Measurements from ENCODE around the gene TBC1D22A.

The TBC1D22A gene

GRCh38 chr22:47189056-47189916 is 426.8 kb downstream of the TBC1D22A start:
- Histone ChIP-seq H3K27me3 (ENCODE audit: insufficient read depth, low read depth) (no peaks in the 10 kb centered on the region), H2AFZ (ENCODE audit: low read depth) (no peak overlapping the region), H3K79me2 (ENCODE audit: insufficient read depth, low read depth) (no peaks in the 10 kb centered on the region)

DNA sequence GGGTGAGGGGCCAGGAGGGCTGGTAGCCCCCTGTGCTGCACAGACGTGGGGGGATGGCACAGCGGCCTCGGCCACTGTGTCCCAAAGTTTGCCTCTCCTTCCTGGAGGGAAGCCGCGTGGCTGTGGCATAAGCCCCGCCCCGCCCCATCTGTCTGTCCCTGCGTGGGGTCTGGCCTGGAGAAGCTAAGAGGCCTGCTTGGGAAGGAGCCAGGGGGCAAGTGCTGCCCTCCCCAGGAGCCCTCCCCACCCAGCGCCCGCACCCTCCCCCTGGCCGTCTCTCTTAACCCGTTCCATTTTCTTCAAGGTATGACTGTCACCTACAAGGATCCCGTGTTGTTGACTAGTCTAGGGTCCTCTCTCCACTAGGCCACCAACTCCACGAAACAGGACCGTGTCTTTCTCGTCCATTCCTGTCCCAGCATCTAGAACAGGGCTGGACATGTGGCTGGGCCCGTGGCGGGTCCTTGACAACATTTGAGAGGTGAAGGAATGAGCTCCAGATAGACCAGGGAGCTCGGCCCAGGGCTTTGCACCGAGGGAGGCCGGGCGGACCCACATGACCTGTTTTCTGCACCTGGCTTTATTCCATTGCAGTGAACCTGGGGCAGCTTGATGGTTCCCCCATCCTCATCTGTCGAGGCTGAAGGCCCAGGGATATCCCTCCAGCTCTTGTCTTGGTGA is 428.0 kb downstream of the TBC1D22A start:
- H3K27ac ChIP-seq = no peak overlapping the region
- H4K20me1 ChIP-seq (ENCODE audit: insufficient read depth) = no peaks in the 10 kb centered on the region
- H2AFZ ChIP-seq (ENCODE audit: low read depth) = no peak overlapping the region
- no peaks in the 10 kb centered on the region for H3K79me2 ChIP-seq (ENCODE audit: insufficient read depth, low read depth)
- TF ChIP-seq CTCF (conservative IDR thresholded peaks at IDR 0.05; ENCODE audit: low read depth, low read length) = no peak
- no peak overlapping the region for H3K4me3 ChIP-seq (IDR thresholded peaks at IDR 0.05; ENCODE audit: insufficient read depth, low read depth, low read length)
- H3K4me2 ChIP-seq = no peak overlapping the region
- no peaks in the 10 kb centered on the region for H3K27me3 ChIP-seq (ENCODE audit: insufficient read depth, low read depth)
- no peaks in the 10 kb centered on the region for H3K36me3 ChIP-seq (ENCODE audit: insufficient read depth)
- H3K9ac ChIP-seq = no peak overlapping the region
- H3K4me1 ChIP-seq (ENCODE audit: low read depth, poor library complexity, severe bottlenecking) = no peaks in the 10 kb centered on the region

More at GRCh38 chr22:47189056-47189916, 426.8 kb downstream of the TBC1D22A start:
- no peak for TF ChIP-seq CTCF (conservative IDR thresholded peaks at IDR 0.05; ENCODE audit: low read depth, low read length)
- Histone ChIP-seq H4K20me1 (ENCODE audit: insufficient read depth) (no peaks in the 10 kb centered on the region), H3K4me1 (ENCODE audit: low read depth, poor library complexity, severe bottlenecking) (no peaks in the 10 kb centered on the region), H3K9ac (no peak overlapping the region), H3K27ac (no peak overlapping the region), H3K36me3 (ENCODE audit: insufficient read depth) (no peaks in the 10 kb centered on the region), H3K4me2 (no peak overlapping the region), H3K4me3 (IDR thresholded peaks at IDR 0.05; ENCODE audit: insufficient read depth, low read depth, low read length) (no peak overlapping the region)

DNA sequence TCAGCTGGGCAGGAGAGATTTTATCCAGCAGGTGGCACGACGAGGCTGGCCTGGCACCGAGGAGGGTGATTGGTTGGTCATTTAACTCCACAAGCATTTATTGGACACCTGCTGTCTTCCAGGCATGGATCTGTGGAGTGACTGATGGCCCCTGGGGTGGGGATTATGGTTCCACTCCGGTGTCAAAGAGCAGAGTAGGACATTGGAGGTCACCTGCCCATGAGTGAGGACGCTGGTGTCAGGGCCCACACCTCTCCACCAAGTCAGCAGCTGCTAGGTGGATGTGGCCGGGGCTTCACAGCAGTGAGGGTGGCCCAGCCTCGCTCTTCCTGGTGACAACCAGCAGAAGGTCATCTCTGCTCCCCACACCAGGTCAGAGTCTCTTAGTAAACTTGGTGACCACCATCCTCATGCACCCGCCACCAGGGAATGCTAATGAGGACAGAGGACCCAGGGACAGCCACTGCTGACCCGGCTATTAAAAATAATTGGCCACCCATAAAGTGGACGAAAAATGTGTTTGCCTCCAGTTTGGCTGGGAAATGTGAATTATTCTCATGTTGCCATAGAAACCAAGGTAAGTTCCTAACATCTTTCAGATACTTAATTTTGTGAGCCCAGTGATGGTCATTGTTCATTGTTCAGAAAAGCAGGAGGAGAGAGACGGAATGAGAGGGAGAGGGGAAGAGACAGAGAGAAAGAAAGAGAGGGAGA is 428.7 kb downstream of the TBC1D22A start:
- no peak overlapping the region for H3K4me2 ChIP-seq
- no peak overlapping the region for H3K4me3 ChIP-seq (IDR thresholded peaks at IDR 0.05; ENCODE audit: insufficient read depth, low read depth, low read length)
- no peak overlapping the region for H3K27ac ChIP-seq
- no peak overlapping the region for H3K9ac ChIP-seq
- H2AFZ ChIP-seq (ENCODE audit: low read depth) = no peak overlapping the region
- H3K79me2 ChIP-seq (ENCODE audit: insufficient read depth, low read depth) = no peaks in the 10 kb centered on the region
- H3K27me3 ChIP-seq (ENCODE audit: insufficient read depth, low read depth) = no peaks in the 10 kb centered on the region
- TF ChIP-seq CTCF (conservative IDR thresholded peaks at IDR 0.05; ENCODE audit: low read depth, low read length) = no peak
- H3K4me1 ChIP-seq (ENCODE audit: low read depth, poor library complexity, severe bottlenecking) = no peaks in the 10 kb centered on the region
- no peaks in the 10 kb centered on the region for H3K36me3 ChIP-seq (ENCODE audit: insufficient read depth)
- H4K20me1 ChIP-seq (ENCODE audit: insufficient read depth) = no peaks in the 10 kb centered on the region

- Histone ChIP-seq H3K27me3 (ENCODE audit: insufficient read depth, low read depth) (no peaks in the 10 kb centered on the region), H3K79me2 (ENCODE audit: insufficient read depth, low read depth) (no peaks in the 10 kb centered on the region), H3K4me3 (IDR thresholded peaks at IDR 0.05; ENCODE audit: insufficient read depth, low read depth, low read length) (no peak overlapping the region), H3K36me3 (ENCODE audit: insufficient read depth) (no peaks in the 10 kb centered on the region), H4K20me1 (ENCODE audit: insufficient read depth) (no peaks in the 10 kb centered on the region), H3K27ac (no peak overlapping the region), H3K4me1 (ENCODE audit: low read depth, poor library complexity, severe bottlenecking) (no peaks in the 10 kb centered on the region), H2AFZ (ENCODE audit: low read depth) (no peak overlapping the region), H3K9ac (no peak overlapping the region), H3K4me2 (no peak overlapping the region)
- no peak for TF ChIP-seq CTCF (conservative IDR thresholded peaks at IDR 0.05; ENCODE audit: low read depth, low read length)
Measured at GRCh38 chr22:47191671-47192650, 429.5 kb downstream of the TBC1D22A start.
